Effector memory CD8-positive, alpha-beta T cell (primary cell): Measurements from ENCODE around the gene ADCY7.
A peak's percentile ranks its signal among the peaks of the same experiment; 100 is the strongest.
"Not testable (repeated sequence)": the region's sequence is repeated elsewhere in the genome, so short reads cannot be mapped to it uniquely, and the experiment has no call there.

Experiments used
- ATAC-seq: fragments of 150-1000 bp; cut with Tn5 transposase; replicated peaks from 2 replicates; pipeline ENCODE4 v1.10.0; 2021; ENCODE audit warnings: mild to moderate bottlenecking, moderate library complexity
- DNase-seq, 3 experiments: peaks; one replicate each; pipeline ENCODE4 v3.0.0; 2021
- H3K27ac Mint-ChIP-seq, 2 donors: one replicate each; pipeline ENCODE4 v1.8.0; 2022; ENCODE audit warnings: mild to moderate bottlenecking in 2 of 2, mixed read lengths in 2 of 2, moderate library complexity in 2 of 2
- H3K27me3 Mint-ChIP-seq, 2 donors: one replicate each; pipeline ENCODE4 v1.8.0; 2022; ENCODE audit warnings: mixed read lengths in 2 of 2
- H3K36me3 Mint-ChIP-seq: one replicate; pipeline ENCODE4 v1.8.0; 2022; ENCODE audit warnings: mild to moderate bottlenecking, moderate library complexity, mixed read lengths; ENCODE audit not compliant: insufficient read depth
- H3K4me1 Mint-ChIP-seq, 2 donors: one replicate each; pipeline ENCODE4 v1.8.0; 2022; ENCODE audit warnings: low read depth in 2 of 2, mixed read lengths in 2 of 2
- H3K4me3 Mint-ChIP-seq, 2 donors: one replicate each; pipeline ENCODE4 v1.8.0; 2022; ENCODE audit warnings: mild to moderate bottlenecking in 2 of 2, mixed read lengths in 2 of 2, moderate library complexity in 2 of 2
- H3K9me3 Mint-ChIP-seq, 2 donors: one replicate each; pipeline ENCODE4 v1.8.0; 2022; ENCODE audit warnings: mixed read lengths in 2 of 2
- total RNA-seq, 9 experiments: gene quantifications; one replicate each; lab custom pipeline; 2026; lab: John Stamatoyannopoulos, UW

The ADCY7 gene
- 99.8 to 452 (median 310) reads per million in 9 experiments for total RNA-seq

DNA sequence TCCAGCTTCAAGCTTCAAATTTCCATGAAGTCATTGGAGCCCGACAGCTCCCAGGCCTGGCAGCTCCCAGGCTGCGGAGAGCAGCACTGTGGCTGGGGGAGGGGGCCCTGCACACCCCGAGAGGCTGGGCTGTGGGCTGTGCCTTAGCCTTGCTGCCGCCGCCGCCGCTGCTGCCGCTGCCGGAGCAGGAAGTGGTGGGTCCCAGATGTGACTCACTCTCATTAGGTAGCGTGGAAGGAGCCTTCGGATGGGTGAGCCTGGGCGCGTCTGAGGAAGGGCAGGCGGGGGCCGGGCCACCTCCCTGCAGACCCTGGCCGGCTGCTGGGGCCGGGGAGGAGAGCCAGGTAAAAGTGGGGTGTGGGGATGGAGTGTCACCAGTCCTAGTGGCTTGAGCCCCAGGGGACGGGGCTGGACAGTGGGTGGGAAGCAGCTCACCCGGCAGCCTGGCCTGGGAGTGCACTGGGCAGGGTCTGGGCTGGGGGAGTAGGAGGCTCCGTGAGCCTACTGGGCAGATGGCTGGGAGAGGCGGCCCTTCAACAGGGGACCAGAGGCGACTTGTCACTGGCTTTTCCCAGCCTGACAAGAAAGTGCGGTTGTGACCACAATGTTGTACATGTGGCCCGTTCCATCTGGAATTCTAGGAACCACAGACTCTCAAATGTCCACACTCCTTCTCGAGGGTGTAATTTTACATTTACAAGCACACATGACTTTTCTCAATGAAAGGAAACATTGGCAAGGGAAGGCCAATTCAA, at the start of gene ADCY7:
TSS of gene ADCY7 (plus strand) at position 215 of the 755 bp plus-strand sequence. CDS start 21,629 bp downstream, outside the sequence.
- peaks cover 5% of the 10 kb centered on the region for H3K36me3 Mint-ChIP-seq
- DNase-seq (peak; percentile 77 to 78 (median 77)), ATAC-seq (peak; percentile 92)
- peak within 1 kb of the TSS; percentile 90 to 96 for H3K4me3 Mint-ChIP-seq
- H3K9me3 Mint-ChIP-seq, result no peaks in the 10 kb centered on the region
- H3K4me1 Mint-ChIP-seq, result peaks cover 63 to 77% of the 10 kb centered on the region in 2 donors
- no peaks in the 10 kb centered on the region for H3K27me3 Mint-ChIP-seq
- H3K27ac Mint-ChIP-seq, result peak within 1 kb of the TSS; percentile 92 to 95

GRCh38 chr16:50219402-50219975, 46.9 kb upstream of the ADCY7 start:
- Mint-ChIP-seq H3K4me3 (no peak overlapping the region), H3K9me3 (no peaks in the 10 kb centered on the region), H3K27me3 (no peaks in the 10 kb centered on the region), H3K4me1 (peaks cover 3 to 7% of the 10 kb centered on the region in 2 donors), H3K27ac (peak overlapping the region in 1 of 2 donors; percentile 62), H3K36me3 (peaks cover 70% of the 10 kb centered on the region)
- ATAC-seq (no peak), DNase-seq (no peak)

DNA sequence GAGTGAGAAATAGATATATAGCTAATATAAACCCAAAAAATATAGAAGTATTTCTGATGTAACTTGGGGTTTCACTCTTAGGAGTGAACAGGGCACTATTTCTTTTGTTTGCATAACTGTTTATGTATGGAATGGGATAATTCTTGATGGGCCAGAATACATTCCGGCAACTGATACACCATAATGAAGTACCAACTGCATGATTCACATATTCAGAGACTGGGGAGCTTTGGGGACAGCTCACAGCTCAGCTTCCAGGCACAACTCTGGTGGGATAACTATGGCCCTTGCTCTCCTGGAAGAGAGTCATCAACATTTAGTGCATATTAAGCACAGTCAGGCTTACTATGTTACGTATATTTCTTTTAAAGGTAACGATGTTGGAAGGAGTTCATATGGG, 42.1 kb upstream of the ADCY7 start:
- H3K27ac Mint-ChIP-seq, result no peak overlapping the region
- H3K9me3 Mint-ChIP-seq, result no peaks in the 10 kb centered on the region
- no peaks in the 10 kb centered on the region for H3K4me1 Mint-ChIP-seq
- DNase-seq (no peak), ATAC-seq (no peak)
- peaks cover 73% of the 10 kb centered on the region for H3K36me3 Mint-ChIP-seq
- H3K27me3 Mint-ChIP-seq, result no peaks in the 10 kb centered on the region
- H3K4me3 Mint-ChIP-seq, result no peak overlapping the region

DNA sequence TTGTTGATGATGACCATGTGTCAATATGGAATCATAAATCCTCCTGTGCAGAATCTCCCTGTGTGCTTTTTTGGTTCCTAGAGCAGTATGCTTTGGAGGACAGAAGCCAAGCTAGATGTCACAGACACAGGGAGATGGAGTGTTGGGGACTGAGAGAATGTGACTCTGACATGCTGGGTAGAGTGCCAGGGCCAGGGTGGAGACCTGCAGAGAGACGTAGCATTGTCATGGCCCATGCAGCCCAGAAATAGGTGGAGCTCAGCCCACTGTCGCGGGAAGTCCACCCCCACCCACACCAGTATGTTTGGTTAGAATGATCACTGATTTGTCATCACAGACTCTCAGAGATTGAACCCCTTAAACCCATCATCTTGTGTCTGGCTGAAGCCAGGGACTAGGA, 39.2 kb upstream of the ADCY7 start:
- no peak overlapping the region for H3K4me3 Mint-ChIP-seq
- no peaks in the 10 kb centered on the region for H3K9me3 Mint-ChIP-seq
- H3K36me3 Mint-ChIP-seq, result peaks cover 64% of the 10 kb centered on the region
- no peaks in the 10 kb centered on the region for H3K4me1 Mint-ChIP-seq
- ATAC-seq, result no peak
- no peaks in the 10 kb centered on the region for H3K27me3 Mint-ChIP-seq
- peak overlapping the region in 1 of 2 donors; percentile 8 for H3K27ac Mint-ChIP-seq
- no peak for DNase-seq

- no peaks in the 10 kb centered on the region for H3K9me3 Mint-ChIP-seq
- DNase-seq (no peak), ATAC-seq (no peak)
- no peak overlapping the region for H3K27ac Mint-ChIP-seq
- no peaks in the 10 kb centered on the region for H3K27me3 Mint-ChIP-seq
- H3K4me1 Mint-ChIP-seq, result no peaks in the 10 kb centered on the region
- H3K4me3 Mint-ChIP-seq, result no peak overlapping the region
- peaks cover 64% of the 10 kb centered on the region for H3K36me3 Mint-ChIP-seq
These were observed 38.7 kb upstream of the ADCY7 start for GRCh38 chr16:50227665-50228064.

- Mint-ChIP-seq H3K4me1 (no peaks in the 10 kb centered on the region), H3K27me3 (no peaks in the 10 kb centered on the region), H3K4me3 (no peak overlapping the region), H3K9me3 (no peaks in the 10 kb centered on the region), H3K36me3 (peaks cover 57% of the 10 kb centered on the region), H3K27ac (no peak overlapping the region)
- ATAC-seq (no peak), DNase-seq (no peak)
These were observed 37.9 kb upstream of the ADCY7 start for GRCh38 chr16:50228364-50228868.

GRCh38 chr16:50229149-50229726, 37.1 kb upstream of the ADCY7 start:
- no peaks in the 10 kb centered on the region for H3K4me1 Mint-ChIP-seq
- H3K36me3 Mint-ChIP-seq, result peaks cover 53% of the 10 kb centered on the region
- H3K27me3 Mint-ChIP-seq, result no peaks in the 10 kb centered on the region
- H3K27ac Mint-ChIP-seq, result peak overlapping the region in 1 of 2 donors; percentile 60
- no peak for DNase-seq
- ATAC-seq, result no peak
- no peaks in the 10 kb centered on the region for H3K9me3 Mint-ChIP-seq
- no peak overlapping the region for H3K4me3 Mint-ChIP-seq

- peaks cover 14% of the 10 kb centered on the region for H3K36me3 Mint-ChIP-seq
- H3K27ac Mint-ChIP-seq, result no peak overlapping the region
- H3K4me3 Mint-ChIP-seq, result no peak overlapping the region
- no peaks in the 10 kb centered on the region for H3K9me3 Mint-ChIP-seq
- H3K27me3 Mint-ChIP-seq, result no peaks in the 10 kb centered on the region
- no peaks in the 10 kb centered on the region for H3K4me1 Mint-ChIP-seq
- DNase-seq (no peak), ATAC-seq (no peak)
These were observed 31.4 kb upstream of the ADCY7 start for GRCh38 chr16:50234771-50235556.

DNA sequence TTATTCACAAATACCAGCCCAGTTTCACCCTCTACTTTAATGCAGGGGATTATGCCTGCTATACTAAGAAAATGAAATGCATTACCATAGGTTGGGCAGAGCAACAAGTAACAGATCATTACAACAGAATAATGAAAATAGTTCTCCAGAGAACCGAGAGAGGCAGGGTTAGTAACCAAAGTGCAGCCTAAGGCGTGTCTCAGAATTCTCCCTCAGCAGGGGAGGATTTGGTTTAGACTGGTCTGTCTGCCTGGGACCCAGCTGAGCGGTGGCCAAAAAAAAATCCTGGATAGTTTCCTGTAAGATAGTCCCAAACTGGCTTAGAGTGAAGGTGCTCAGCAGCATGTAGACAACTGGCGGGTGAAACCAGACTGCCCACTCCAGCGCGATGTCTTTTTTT, 30.8 kb upstream of the ADCY7 start:
- no peaks in the 10 kb centered on the region for H3K9me3 Mint-ChIP-seq

DNA sequence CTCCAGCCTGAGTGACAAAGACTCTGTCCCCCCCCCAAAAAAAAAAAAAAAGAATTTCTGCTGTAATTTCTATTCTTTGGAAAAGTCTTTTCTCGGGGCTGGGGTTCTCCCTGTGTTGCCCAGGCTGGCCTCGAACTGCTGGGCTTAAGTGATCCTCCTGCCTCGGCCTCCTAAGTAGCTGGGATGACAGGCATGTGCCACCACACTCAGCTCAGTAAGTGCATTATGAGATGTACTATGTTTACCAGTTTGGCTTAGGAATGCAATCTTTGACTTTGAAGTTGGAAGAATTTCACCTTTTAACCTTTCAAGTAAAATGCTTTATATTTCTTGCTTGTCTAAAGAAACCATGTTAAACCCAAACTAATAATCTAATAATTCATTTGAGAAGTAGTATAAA, 28.0 kb upstream of the ADCY7 start:
- DNase-seq (no peak), ATAC-seq (no peak)
- H3K4me3 Mint-ChIP-seq, result no peak overlapping the region
- H3K27me3 Mint-ChIP-seq, result no peaks in the 10 kb centered on the region
- H3K27ac Mint-ChIP-seq, result no peak overlapping the region
- H3K9me3 Mint-ChIP-seq, result no peaks in the 10 kb centered on the region
- no peaks in the 10 kb centered on the region for H3K4me1 Mint-ChIP-seq
- peaks cover 3% of the 10 kb centered on the region for H3K36me3 Mint-ChIP-seq

More for the DNA sequence above, 30.8 kb upstream of the ADCY7 start:
- no peaks in the 10 kb centered on the region for H3K4me1 Mint-ChIP-seq
- H3K36me3 Mint-ChIP-seq, result peaks cover 9% of the 10 kb centered on the region
- peak overlapping the region in 1 of 2 donors; percentile 15 for H3K27ac Mint-ChIP-seq
- DNase-seq (no peak), ATAC-seq (no peak)
- no peaks in the 10 kb centered on the region for H3K27me3 Mint-ChIP-seq
- H3K4me3 Mint-ChIP-seq, result no peak overlapping the region

DNA sequence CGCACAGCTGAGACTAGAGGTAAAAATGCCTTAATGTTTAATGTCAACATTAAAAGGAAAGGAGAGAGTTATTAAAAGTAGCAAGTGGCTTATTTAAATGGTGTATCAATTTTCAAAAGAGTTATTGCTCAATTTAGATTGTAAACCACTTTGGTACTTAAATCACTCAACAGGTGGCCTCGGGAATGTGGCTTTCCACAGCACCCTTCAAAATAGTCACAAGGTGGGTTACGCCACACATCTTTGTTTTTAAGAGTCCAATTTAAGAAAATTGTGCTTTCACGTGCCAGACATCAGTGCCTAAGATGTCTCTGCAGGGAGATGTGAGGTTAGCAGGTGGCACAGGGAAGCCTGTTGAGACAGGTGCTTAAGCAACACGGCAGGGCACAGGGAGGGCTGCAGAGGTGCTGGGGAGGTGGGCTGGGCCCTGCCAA, 27.5 kb upstream of the ADCY7 start:
- ATAC-seq (no peak), DNase-seq (no peak)
- H3K27me3 Mint-ChIP-seq, result no peaks in the 10 kb centered on the region
- H3K36me3 Mint-ChIP-seq, result peaks cover 3% of the 10 kb centered on the region
- no peak overlapping the region for H3K27ac Mint-ChIP-seq
- H3K4me3 Mint-ChIP-seq, result no peak overlapping the region
- no peaks in the 10 kb centered on the region for H3K9me3 Mint-ChIP-seq
- no peaks in the 10 kb centered on the region for H3K4me1 Mint-ChIP-seq

- not testable (repeated sequence) for ATAC-seq, H3K4me3 Mint-ChIP-seq, H3K27me3 Mint-ChIP-seq, H3K9me3 Mint-ChIP-seq, H3K27ac Mint-ChIP-seq, H3K36me3 Mint-ChIP-seq, DNase-seq
- peaks cover 4 to 11% of the 10 kb centered on the region in 2 donors for H3K4me1 Mint-ChIP-seq
These were observed 23.3 kb upstream of the ADCY7 start for GRCh38 chr16:50243024-50243423.

DNA sequence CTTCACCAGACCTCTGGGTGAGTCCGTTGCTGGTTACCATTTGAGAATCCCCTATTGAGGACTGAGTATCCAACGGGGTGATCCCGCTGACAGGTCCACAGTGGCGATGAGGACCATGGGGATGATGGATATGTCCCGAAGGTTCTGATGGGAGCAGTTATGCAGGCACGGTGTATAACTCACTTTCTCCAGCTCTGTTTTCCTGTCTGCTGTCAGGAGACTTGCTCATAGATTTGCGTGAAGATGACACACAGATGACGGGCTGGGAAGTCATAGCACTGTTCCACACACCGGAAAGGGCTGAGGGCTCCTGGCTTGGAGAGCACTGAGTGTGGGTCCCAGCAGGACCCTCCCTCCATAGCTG, 22.2 kb upstream of the ADCY7 start:
- Mint-ChIP-seq H3K36me3 (no peaks in the 10 kb centered on the region), H3K27ac (no peak overlapping the region), H3K4me1 (peaks cover 4 to 11% of the 10 kb centered on the region in 2 donors), H3K9me3 (no peaks in the 10 kb centered on the region), H3K27me3 (no peaks in the 10 kb centered on the region), H3K4me3 (no peak overlapping the region)
- DNase-seq (no peak), ATAC-seq (no peak)
